Mesenteric fat pad (tissue), 1 donor: ENCODE measurements around the gene HMCN1. TPM values are rescaled to one million over a fixed set of nuclear protein-coding genes. Genes with fewer than 3 reads are reported as not detected.

Experiments used
- DNase-seq: peaks from one replicate; pipeline ENCODE4 v3.0.0-alpha.2; 2020; ENCODE audit warnings: low spot score
- total RNA-seq: library from RNA; stranded (reverse); fragmentation: NEBNext Ultra II Directional; extraction: Animal tissue kit (Norgen Biotek cat#: 25700); gene quantifications from one replicate; pipeline ENCODE4 v1.2.1, GENCODE V29; 2021
- donor health status: DM: yes; HTN: yes; CAD: no.

Gene HMCN1
- total RNA-seq, 1 donor from 2014 or later = 13.3 TPM

- DNase-seq = no peak
Measured at GRCh38 chr1:186073697-186074096, 339.5 kb downstream of the HMCN1 start.

- no peak for DNase-seq
Measured at GRCh38 chr1:186076006-186076405, 341.8 kb downstream of the HMCN1 start.

GRCh38 chr1:186078245-186078644 is 344.1 kb downstream of the HMCN1 start:
- no peak for DNase-seq

GRCh38 chr1:186079084-186079684 is 345.0 kb downstream of the HMCN1 start:
- no peak for DNase-seq

- DNase-seq = no peak
Measured at GRCh38 chr1:186082235-186082937, 348.2 kb downstream of the HMCN1 start.

- DNase-seq = no peak
Measured at GRCh38 chr1:186086583-186086982, 352.4 kb downstream of the HMCN1 start.

- DNase-seq = no peak
Measured at GRCh38 chr1:186089940-186090339, 355.7 kb downstream of the HMCN1 start.

- DNase-seq = no peak
Measured at GRCh38 chr1:186091222-186091720, 357.1 kb downstream of the HMCN1 start.

- DNase-seq = no peak
Measured at GRCh38 chr1:186093437-186093836, 359.2 kb downstream of the HMCN1 start.

- DNase-seq = no peak
Measured at GRCh38 chr1:186094172-186094571, 360.0 kb downstream of the HMCN1 start.

- no peak for DNase-seq
Measured at GRCh38 chr1:186099336-186100104, 365.3 kb downstream of the HMCN1 start.

- no peak for DNase-seq
Measured at GRCh38 chr1:186102107-186102506, 367.9 kb downstream of the HMCN1 start.

- DNase-seq = no peak
Measured at GRCh38 chr1:186102547-186103148, 368.5 kb downstream of the HMCN1 start.

GRCh38 chr1:186104459-186104858 is 370.3 kb downstream of the HMCN1 start:
- no peak for DNase-seq

GRCh38 chr1:186112280-186112679 is 378.1 kb downstream of the HMCN1 start:
- no peak for DNase-seq

GRCh38 chr1:186113461-186113860 is 379.3 kb downstream of the HMCN1 start:
- no peak for DNase-seq

GRCh38 chr1:186118724-186119123 is 384.5 kb downstream of the HMCN1 start:
- DNase-seq = no peak

GRCh38 chr1:186122837-186123236 is 388.6 kb downstream of the HMCN1 start:
- DNase-seq = no peak

GRCh38 chr1:186125035-186125434 is 390.8 kb downstream of the HMCN1 start:
- DNase-seq = no peak

- no peak for DNase-seq
Measured at GRCh38 chr1:186125511-186125910, 391.3 kb downstream of the HMCN1 start.

GRCh38 chr1:186129758-186130157 is 395.6 kb downstream of the HMCN1 start:
- DNase-seq = no peak

- DNase-seq = no peak
Measured at GRCh38 chr1:186139115-186139514, 404.9 kb downstream of the HMCN1 start.
